HepG2 (cell line): ENCODE measurements around the gene SNX3. TPM values are rescaled to one million over a fixed set of nuclear protein-coding genes. Genes with fewer than 3 reads are reported as not detected.

Source experiments
- ATAC-seq: fragments of 200-7000 bp; cut with Tn5 transposase; 3 replicates; pipeline ENCODE4 v1.9.1; 2020; ENCODE audit warnings: mild to moderate bottlenecking, moderate library complexity
- BruUV-seq: library from RNA; stranded (reverse); fragments of 400-500 nt; replicated peaks from 2 replicates; lab custom pipeline; 2021; lab: Mats Ljungman, UMichigan
- CTCF ChIA-PET: fragments of 300-600 bp; formaldehyde crosslinking; extraction: SDS; loops from one replicate; lab custom pipeline; 2021; ENCODE audit warnings: low total read pairs, inconsistent platforms, low intra/inter-chr PET ratio; lab: Yijun Ruan, JAX
- POLR2A ChIA-PET: fragments of 350-600 bp; sonication (Branson Sonifier 250); formaldehyde crosslinking; loops from one replicate; lab custom pipeline; 2020; ENCODE audit warnings: antibody characterized with exemption, inconsistent platforms; lab: Yijun Ruan, JAX
- DNase-seq: peaks from one replicate; pipeline ENCODE4 v3.0.0-alpha.2; 2015; ENCODE audit warnings: low spot score
- FAIRE-seq: peaks from 3 replicates; lab custom pipeline; 2011; peaks lifted over from hg19 to GRCh38; lab: Jason Lieb, UNC
- H2AFZ ChIP-seq: one replicate; pipeline ENCODE4 v1.6.1; 2011; ENCODE audit warnings: low read length, inconsistent platforms
- H3K27ac ChIP-seq: fragments of 300-600 bp; 3 replicates; pipeline ENCODE4 v1.8.0; 2011; ENCODE audit warnings: mixed run types, mild to moderate bottlenecking, mixed read lengths, low read length, inconsistent platforms; ENCODE audit not compliant: insufficient read depth; ENCODE audit errors: extremely low read length
- H3K27me3 ChIP-seq, 2 experiments: fragments of 200-600 bp in 1 of 2; 2 replicates in 1 of 2; 3 replicates in 1 of 2; pipeline versions ENCODE4 v1.6.0 to v1.8.0; 2011; ENCODE audit warnings: low read length in 2 of 2, mild to moderate bottlenecking in 2 of 2, moderate library complexity in 2 of 2, inconsistent platforms in 1 of 2; ENCODE audit not compliant: insufficient read depth in 2 of 2, control insufficient read depth in 1 of 2
- H3K36me3 ChIP-seq, 2 experiments: fragments of 200-600 bp in 1 of 2; replicated peaks in 1 of 2; 2 replicates in 1 of 2; 3 replicates in 1 of 2; pipeline versions ENCODE4 v1.5.1 to v1.8.0; 2011; ENCODE audit warnings: low read length in 2 of 2, inconsistent platforms in 1 of 2; ENCODE audit not compliant: insufficient read depth in 2 of 2, control insufficient read depth in 1 of 2
- H3K4me1 ChIP-seq: 2 replicates; pipeline ENCODE4 v1.5.1; 2012; ENCODE audit warnings: low read length, inconsistent platforms; ENCODE audit not compliant: insufficient read depth
- H3K4me2 ChIP-seq: 2 replicates; pipeline ENCODE4 v1.6.0; 2011; ENCODE audit warnings: low read depth, low read length, inconsistent platforms
- H3K4me3 ChIP-seq, 3 experiments: fragments of 200-600 bp in 1 of 3; sonication (generic), shearing (Covaris generic) in 1 of 3; replicated peaks in 1 of 3; 2 replicates each; pipeline ENCODE4 v1.5.1; 2011 to 2016; ENCODE audit warnings: low read length in 3 of 3, inconsistent platforms in 2 of 3, low read depth in 2 of 3, mild to moderate bottlenecking in 2 of 3, control low read depth in 1 of 3, mixed read lengths in 1 of 3; ENCODE audit not compliant: insufficient read depth in 1 of 3
- H3K79me2 ChIP-seq: one replicate; pipeline ENCODE4 v1.6.1; 2011; ENCODE audit warnings: low read length, inconsistent platforms; ENCODE audit not compliant: insufficient read depth
- H3K9ac ChIP-seq: 2 replicates; pipeline ENCODE4 v1.6.0; 2011; ENCODE audit warnings: mild to moderate bottlenecking, low read depth, low read length, inconsistent platforms; ENCODE audit not compliant: insufficient read depth
- H3K9me3 ChIP-seq: 2 replicates; pipeline ENCODE4 v1.5.1; 2012; ENCODE audit warnings: mild to moderate bottlenecking, low read length
- H4K20me1 ChIP-seq: 2 replicates; pipeline ENCODE4 v1.6.0; 2011; ENCODE audit warnings: inconsistent platforms, mild to moderate bottlenecking, low read length, moderate library complexity; ENCODE audit not compliant: insufficient read depth
- EEA1 ChIP-seq: sonication (generic); formaldehyde crosslinking; IDR thresholded peaks from 2 replicates; pipeline ENCODE4 v1.5.1; 2020; ENCODE audit warnings: mild to moderate bottlenecking, missing genetic modification reagents, borderline replicate concordance
- ZNF317 ChIP-seq: sonication (generic); formaldehyde crosslinking; IDR thresholded peaks from 2 replicates; pipeline ENCODE4 v1.5.0; 2020; ENCODE audit warnings: mild to moderate bottlenecking, missing genetic modification reagents
- ZNF572 ChIP-seq: sonication (generic); formaldehyde crosslinking; IDR thresholded peaks from 2 replicates; pipeline ENCODE4 v1.5.1; 2020; ENCODE audit warnings: mild to moderate bottlenecking, missing genetic modification reagents
- ZNF629 ChIP-seq: sonication (generic); formaldehyde crosslinking; conservative IDR thresholded peaks from 2 replicates; pipeline ENCODE4 v1.5.0; 2020; ENCODE audit warnings: missing genetic modification reagents
- WGBS: methylation state at CpG from one replicate; pipeline ENCODE4 v1.1.6; 2017; ENCODE audit warnings: low lambda C conversion rate; 5-methylcytosine and 5-hydroxymethylcytosine counted together
- in situ Hi-C: cut with HindIII; loops from 2 replicates; pipeline ENCODE4 v1.10.0; 2017; ENCODE audit warnings: low pct_unique_long_range_greater_than_20kb; ENCODE audit not compliant: extremely low pct_ligation_motif_present
- intact Hi-C: fragments of 100-400 bp; cut with micrococcal nuclease; formaldehyde crosslinking; loops from one replicate; pipeline ENCODE4 v1.10.0; 2022; ENCODE audit not compliant: unreplicated experiment
- polyA plus RNA-seq, 8 experiments: library from polyadenylated mRNA; depleted of rRNA in 3 of 8; stranded (reverse) in 7 of 8; unstranded in 1 of 8; fragments of >200 nt; fragmentation: Illumina TruSeq in 4 of 8; extraction: Trizol in 4 of 8; gene quantifications; 2 replicates each; pipeline versions ENCODE4 v1.2.1 to v1.2.3, GENCODE V29; 2011 to 2016; ENCODE audit warnings: low read depth in 4 of 8, missing spikeins in 1 of 8, mixed read lengths in 1 of 8; ENCODE audit not compliant: insufficient read depth in 1 of 8
- total RNA-seq, 5 experiments: library from RNA; depleted of rRNA; stranded (reverse); fragments of >200 nt; fragmentation: Illumina TruSeq; extraction: Trizol; gene quantifications; 2 replicates each; pipeline ENCODE4 v1.2.3, GENCODE V29; 2016; ENCODE audit warnings: low read depth in 1 of 5

SNX3 gene
- total and polyA plus RNA-seq, 2 of the 13 experiments (the other 11 are each of a cell fraction or from before 2014, with no cell fraction given) = 84.9 to 226 TPM

GRCh38 chr6:108242721-108243120, 18.1 kb downstream of the SNX3 start:
- no peak for ATAC-seq
- no peaks in the 10 kb centered on the region for H4K20me1 ChIP-seq
- no peak overlapping the region for H2AFZ ChIP-seq
- peaks cover 4 to 20% of the 10 kb centered on the region in 2 experiments; a peak in 4 of 5 replicates for H3K36me3 ChIP-seq
- no peaks in the 10 kb centered on the region for H3K27me3 ChIP-seq
- H3K79me2 ChIP-seq = peaks cover 26% of the 10 kb centered on the region
- H3K4me1 ChIP-seq = peaks cover 25% of the 10 kb centered on the region
- no peak for DNase-seq
- POLR2A ChIA-PET = no interaction called here
- intact Hi-C loops = no loop called here
- 88% methylated on average over 2 of the region's 2 CpGs for WGBS
- TF ChIP-seq EEA1 = no peak
- no peak for TF ChIP-seq ZNF572 (CRISPR knock-in tag)
- BruUV-seq = no TSS peak
- no peak overlapping the region for H3K4me2 ChIP-seq
- no peaks in the 10 kb centered on the region for H3K9me3 ChIP-seq
- H3K9ac ChIP-seq = no peak overlapping the region
- in situ Hi-C loops = no loop called here
- no peak for FAIRE-seq
- CTCF ChIA-PET = no interaction called here
- no peak overlapping the region for H3K27ac ChIP-seq
- H3K4me3 ChIP-seq = no peak overlapping the region

GRCh38 chr6:108242259-108242658, 18.6 kb downstream of the SNX3 start:
- WGBS = 100% methylated on average over 2 of the region's 2 CpGs
- ATAC-seq = no peak
- Histone ChIP-seq H3K4me3 (no peak overlapping the region), H4K20me1 (no peaks in the 10 kb centered on the region), H3K4me2 (no peak overlapping the region), H3K27me3 (no peaks in the 10 kb centered on the region), H2AFZ (no peak overlapping the region), H3K4me1 (peaks cover 25% of the 10 kb centered on the region), H3K9me3 (no peaks in the 10 kb centered on the region), H3K79me2 (peaks cover 26% of the 10 kb centered on the region), H3K36me3 (peaks cover 5 to 21% of the 10 kb centered on the region in 2 experiments; a peak in 4 of 5 replicates), H3K9ac (no peak overlapping the region)
- no peak for DNase-seq
- in situ Hi-C loops (no loop called here), intact Hi-C loops (no loop called here)
- CTCF ChIA-PET = no interaction called here
- POLR2A ChIA-PET = no interaction called here
- TF ChIP-seq ZNF629 (CRISPR knock-in tag) (no peak), ZNF317 (CRISPR knock-in tag) (peak; percentile 99)
- TF ChIP-seq, all 625 proteins: peak for 1
- FAIRE-seq = no peak
- no peak overlapping the region for H3K27ac ChIP-seq
- BruUV-seq = no TSS peak
